ENCODE data around the gene RAB31. TPM values are rescaled to one million over a fixed set of nuclear protein-coding genes. Genes with fewer than 3 reads are reported as not detected.

RAB31 gene
- total RNA-seq, 4 donors from 2014 or later = 94.0 to 145 (median 107) TPM

- no peaks in the 10 kb centered on the region for H3K36me3 ChIP-seq
- TF ChIP-seq POLR2AphosphoS5 (IDR thresholded peaks at IDR 0.05) (peak in 1 of 2 donors; percentile 22), EP300 (IDR thresholded peaks at IDR 0.05) (no peak), POLR2A (IDR thresholded peaks at IDR 0.05; ENCODE audit: low read depth) (no peak)
- intact Hi-C loops (cut with DNase I) = no loop called here
- peak overlapping the region; percentile 31 to 70 (median 34) for H3K27ac ChIP-seq (replicated peaks in 1 of 4)
- WGBS = 83% methylated on average over 18 of the region's 18 CpGs
- no peak overlapping the region for H3K4me3 ChIP-seq
- DNase-seq (ENCODE audit: extremely low spot score) = no peak
- no peaks in the 10 kb centered on the region for H3K27me3 ChIP-seq
- H3K9me3 ChIP-seq = no peaks in the 10 kb centered on the region
- peaks cover 18 to 72% (median 56%) of the 10 kb centered on the region in 4 donors for H3K4me1 ChIP-seq
Measured at GRCh38 chr18:9849407-9850283, 141.5 kb downstream of the RAB31 start.

GRCh38 chr18:9850309-9850708 is 142.2 kb downstream of the RAB31 start:
- TF ChIP-seq CTCF (IDR thresholded peaks at IDR 0.05) (no peak), POLR2A (IDR thresholded peaks at IDR 0.05; ENCODE audit: low read depth) (no peak), POLR2AphosphoS5 (IDR thresholded peaks at IDR 0.05) (no peak)
- intact Hi-C loops (cut with DNase I) = no loop called here
- no peak for DNase-seq (ENCODE audit: extremely low spot score)
- no peak overlapping the region for H3K4me3 ChIP-seq
- no peaks in the 10 kb centered on the region for H3K9me3 ChIP-seq
- peaks cover 18 to 75% (median 60%) of the 10 kb centered on the region in 4 donors for H3K4me1 ChIP-seq
- peak overlapping the region in 1 of 4 donors; percentile 15 for H3K27ac ChIP-seq (replicated peaks in 1 of 4)
- no peaks in the 10 kb centered on the region for H3K27me3 ChIP-seq
- 86% methylated on average over 3 of the region's 3 CpGs for WGBS
- H3K36me3 ChIP-seq = no peaks in the 10 kb centered on the region

- H3K4me3 ChIP-seq = no peak overlapping the region
- WGBS = 86% methylated on average over 2 of the region's 2 CpGs
- peak overlapping the region in 3 of 4 donors; percentile 18 to 25 (median 23) for H3K27ac ChIP-seq (replicated peaks in 1 of 4)
- peaks cover 11 to 75% (median 61%) of the 10 kb centered on the region in 4 donors for H3K4me1 ChIP-seq
- no peaks in the 10 kb centered on the region for H3K27me3 ChIP-seq
- no peak for DNase-seq (ENCODE audit: extremely low spot score)
- no peaks in the 10 kb centered on the region for H3K36me3 ChIP-seq
- intact Hi-C loops (cut with DNase I) = no loop called here
- TF ChIP-seq EP300 (IDR thresholded peaks at IDR 0.05) (no peak), POLR2A (IDR thresholded peaks at IDR 0.05; ENCODE audit: low read depth) (no peak), POLR2AphosphoS5 (IDR thresholded peaks at IDR 0.05) (no peak), CTCF (IDR thresholded peaks at IDR 0.05) (no peak)
- no peaks in the 10 kb centered on the region for H3K9me3 ChIP-seq
Measured at GRCh38 chr18:9851511-9851910, 143.4 kb downstream of the RAB31 start.

GRCh38 chr18:9852266-9853081 is 144.4 kb downstream of the RAB31 start:
- TF ChIP-seq CTCF (IDR thresholded peaks at IDR 0.05) (no peak), POLR2A (IDR thresholded peaks at IDR 0.05; ENCODE audit: low read depth) (no peak), POLR2AphosphoS5 (IDR thresholded peaks at IDR 0.05) (no peak), EP300 (IDR thresholded peaks at IDR 0.05) (no peak)
- Histone ChIP-seq H3K4me1 (peaks cover 7 to 74% (median 58%) of the 10 kb centered on the region in 4 donors), H3K27me3 (no peaks in the 10 kb centered on the region), H3K9me3 (no peaks in the 10 kb centered on the region), H3K27ac (replicated peaks in 1 of 4) (no peak overlapping the region), H3K36me3 (no peaks in the 10 kb centered on the region), H3K4me3 (no peak overlapping the region)
- intact Hi-C loops (cut with DNase I) = no loop called here
- 94% methylated on average over 5 of the region's 5 CpGs for WGBS
- DNase-seq (ENCODE audit: extremely low spot score) = no peak

Data from esophagus muscularis mucosa (tissue), 4 donors.